Upper lobe of left lung (tissue), 6 donors: Measurements from ENCODE around the gene MMP1. TPM values are rescaled to one million over a fixed set of nuclear protein-coding genes. Genes with fewer than 3 reads are reported as not detected.
"Not testable (repeated sequence)": the region's sequence is repeated elsewhere in the genome, so short reads cannot be mapped to it uniquely, and the experiment has no call there.

Experiments used
- ATAC-seq, 2 donors: fragments of 200-7000 bp; cut with Tn5 transposase; one replicate each; pipeline ENCODE4 v1.9.1; 2022; ENCODE audit warnings: mild to moderate bottlenecking in 2 of 2, moderate library complexity in 2 of 2; ENCODE audit not compliant: low FRiP score in 2 of 2
- DNase-seq, 2 donors: peaks; one replicate each; pipeline ENCODE4 v3.0.0-alpha.2; 2019 to 2020
- H3K27ac ChIP-seq, 4 donors: fragments of 200-600 bp; sonication (generic); one replicate each; pipeline ENCODE4 v1.5.1; 2016 to 2019
- H3K27me3 ChIP-seq, 4 donors: fragments of 200-600 bp; sonication (generic); one replicate each; pipeline ENCODE4 v1.5.1; 2017 to 2019
- H3K36me3 ChIP-seq, 4 donors: fragments of 200-600 bp; sonication (generic); one replicate each; pipeline ENCODE4 v1.5.1; 2016 to 2019
- H3K4me1 ChIP-seq, 4 donors: fragments of 200-600 bp; sonication (generic); one replicate each; pipeline ENCODE4 v1.5.1; 2018 to 2019
- H3K4me3 ChIP-seq, 4 donors: fragments of 200-600 bp; sonication (generic); one replicate each; pipeline ENCODE4 v1.5.1; 2017 to 2019; ENCODE audit warnings: mild to moderate bottlenecking in 2 of 4, moderate library complexity in 1 of 4
- H3K9me3 ChIP-seq, 4 donors: fragments of 200-600 bp; sonication (generic); one replicate each; pipeline ENCODE4 v1.5.1; 2018 to 2019
- EP300 ChIP-seq, 4 donors: sonication (generic); formaldehyde crosslinking; IDR thresholded peaks; one replicate each; pipeline ENCODE4 v1.5.1; 2017; ENCODE audit warnings: antibody characterized with exemption in 4 of 4, control low read depth in 2 of 4
- POLR2A ChIP-seq, 4 donors: fragments of 450-650 bp; IDR thresholded peaks; one replicate each; pipeline ENCODE4 v1.5.1; 2016 to 2017; ENCODE audit warnings: antibody characterized with exemption in 4 of 4, mild to moderate bottlenecking in 2 of 4
- POLR2AphosphoS5 ChIP-seq, 2 donors: sonication (generic); formaldehyde crosslinking; IDR thresholded peaks; one replicate each; pipeline ENCODE4 v1.5.1; 2017; ENCODE audit warnings: antibody characterized with exemption in 2 of 2
- WGBS, 2 donors: methylation state at CpG; one replicate each; pipeline ENCODE4 v1.1.5; 2017 to 2018; 5-methylcytosine and 5-hydroxymethylcytosine counted together
- total RNA-seq, 6 donors: library from RNA; depleted of rRNA in 4 of 6; stranded (reverse); fragments of >200 nt in 4 of 6; gene quantifications; one replicate each; pipeline versions ENCODE4 v1.1.0 to v1.2.1, GENCODE V29; 2016 to 2021
- TF ChIP-seq, protein P1 (sequence below), 6 experiments: fragments of 450-650 bp in 4 of 6; fragments of 200-600 bp in 2 of 6; sonication (generic) in 2 of 6; IDR thresholded peaks; one replicate each; pipeline ENCODE4 v1.5.1; 2016 to 2019; ENCODE audit warnings: antibody characterized with exemption in 6 of 6
- donor health status: DM: no; HTN: no; CAD: no; lungs with moderate emphysema.
- donor health status: DM: no; HTN: yes; CAD: no; lungs with severe emphysema.

The MMP1 gene
- total RNA-seq, 6 donors from 2014 or later, result 0.29 to 10.7 (median 1.1) TPM; not detected in 2

GRCh38 chr11:102760344-102761035 is 37.5 kb downstream of the MMP1 start:
- Histone ChIP-seq H3K27me3 (no peaks in the 10 kb centered on the region), H3K4me3 (no peak overlapping the region), H3K9me3 (no peaks in the 10 kb centered on the region), H3K4me1 (peaks cover 0 to 17% (median 5%) of the 10 kb centered on the region in 4 donors), H3K27ac (no peak overlapping the region), H3K36me3 (no peaks in the 10 kb centered on the region)
- ATAC-seq, result peak in 1 of 2 donors; percentile 82
- 38 to 44% methylated on average over 4 of the region's 4 CpGs for WGBS, 2 donors
- DNase-seq, result no peak
- TF ChIP-seq POLR2AphosphoS5 (IDR thresholded peaks at IDR 0.05), result peak in 1 of 2 donors; percentile 80
- no peak for TF ChIP-seq POLR2A (IDR thresholded peaks at IDR 0.05)
- peak in 1 of 4 donors; percentile 70 for TF ChIP-seq EP300 (IDR thresholded peaks at IDR 0.05)

DNA sequence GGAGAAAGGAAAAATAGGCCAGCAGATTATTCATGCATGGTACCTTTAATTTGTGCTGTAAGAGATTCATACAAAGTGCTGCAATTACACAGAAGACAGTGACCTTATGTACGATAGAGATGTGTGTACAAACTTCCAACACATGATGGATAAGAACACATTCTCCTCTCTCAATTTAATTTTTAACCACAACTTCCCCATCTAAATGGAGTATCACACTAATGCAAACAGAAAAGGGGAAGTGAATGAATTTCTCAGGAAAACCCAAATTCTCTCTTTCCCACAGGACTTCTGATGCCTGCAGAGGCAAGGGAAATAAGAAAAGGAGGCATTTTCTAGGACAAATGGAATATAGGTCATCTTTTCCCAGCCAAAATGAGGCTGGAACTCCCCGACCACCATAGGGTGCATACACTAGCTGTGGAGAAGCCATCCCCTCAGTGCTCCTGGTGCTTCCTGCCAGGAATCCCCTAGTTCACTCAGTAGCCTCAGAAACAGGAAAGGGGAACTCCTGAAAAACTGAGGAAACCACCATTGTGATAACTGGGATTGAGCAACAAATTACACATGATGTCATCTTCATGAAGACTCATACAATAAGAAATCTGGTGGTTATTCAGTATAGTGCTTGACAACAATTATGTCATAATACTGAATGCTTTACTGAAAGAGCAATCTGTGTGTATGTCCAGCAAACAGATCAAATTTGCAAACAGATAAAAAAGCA is 40.0 kb downstream of the MMP1 start:
- no peaks in the 10 kb centered on the region for H3K9me3 ChIP-seq
- peaks cover 0 to 17% (median 5%) of the 10 kb centered on the region in 4 donors for H3K4me1 ChIP-seq
- H3K27ac ChIP-seq, result no peak overlapping the region
- H3K27me3 ChIP-seq, result no peaks in the 10 kb centered on the region
- no peak overlapping the region for H3K4me3 ChIP-seq
- H3K36me3 ChIP-seq, result no peaks in the 10 kb centered on the region
- DNase-seq (no peak), ATAC-seq (peak in 1 of 2 donors; percentile 54)
- TF ChIP-seq POLR2AphosphoS5 (IDR thresholded peaks at IDR 0.05) (peak in 1 of 2 donors; percentile 27), EP300 (IDR thresholded peaks at IDR 0.05) (no peak)
- WGBS, 2 donors, result 33 to 54% methylated on average over 2 of the region's 2 CpGs

DNA sequence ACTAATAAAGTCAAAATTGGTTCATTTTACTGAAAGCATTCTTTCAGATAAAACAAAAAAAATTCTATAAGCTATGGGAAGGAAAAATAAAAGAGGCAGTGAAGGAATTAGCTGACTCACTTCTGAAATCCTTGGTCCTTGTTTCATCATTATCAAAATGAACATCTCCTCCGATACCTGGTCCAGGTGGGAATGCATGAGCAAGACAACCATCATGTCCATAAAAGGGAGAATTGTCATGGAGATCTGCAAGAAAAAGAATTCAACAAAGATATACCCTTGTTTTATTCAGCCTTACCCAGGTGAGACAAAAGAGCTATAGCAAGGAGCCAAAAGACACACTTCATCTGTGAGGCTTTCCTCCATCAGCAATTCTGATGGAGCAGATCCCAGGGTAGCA is 44.7 kb downstream of the MMP1 start:
- TF ChIP-seq, protein P1, sequence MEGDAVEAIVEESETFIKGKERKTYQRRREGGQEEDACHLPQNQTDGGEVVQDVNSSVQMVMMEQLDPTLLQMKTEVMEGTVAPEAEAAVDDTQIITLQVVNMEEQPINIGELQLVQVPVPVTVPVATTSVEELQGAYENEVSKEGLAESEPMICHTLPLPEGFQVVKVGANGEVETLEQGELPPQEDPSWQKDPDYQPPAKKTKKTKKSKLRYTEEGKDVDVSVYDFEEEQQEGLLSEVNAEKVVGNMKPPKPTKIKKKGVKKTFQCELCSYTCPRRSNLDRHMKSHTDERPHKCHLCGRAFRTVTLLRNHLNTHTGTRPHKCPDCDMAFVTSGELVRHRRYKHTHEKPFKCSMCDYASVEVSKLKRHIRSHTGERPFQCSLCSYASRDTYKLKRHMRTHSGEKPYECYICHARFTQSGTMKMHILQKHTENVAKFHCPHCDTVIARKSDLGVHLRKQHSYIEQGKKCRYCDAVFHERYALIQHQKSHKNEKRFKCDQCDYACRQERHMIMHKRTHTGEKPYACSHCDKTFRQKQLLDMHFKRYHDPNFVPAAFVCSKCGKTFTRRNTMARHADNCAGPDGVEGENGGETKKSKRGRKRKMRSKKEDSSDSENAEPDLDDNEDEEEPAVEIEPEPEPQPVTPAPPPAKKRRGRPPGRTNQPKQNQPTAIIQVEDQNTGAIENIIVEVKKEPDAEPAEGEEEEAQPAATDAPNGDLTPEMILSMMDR (IDR thresholded peaks at IDR 0.05), result no peak
- no peak for TF ChIP-seq POLR2A (IDR thresholded peaks at IDR 0.05)
- no peak for TF ChIP-seq POLR2AphosphoS5 (IDR thresholded peaks at IDR 0.05)
- no peak for TF ChIP-seq EP300 (IDR thresholded peaks at IDR 0.05)
- DNase-seq (no peak), ATAC-seq (no peak)
- Histone ChIP-seq H3K9me3 (no peaks in the 10 kb centered on the region), H3K27me3 (no peaks in the 10 kb centered on the region), H3K4me1 (peaks cover 0 to 4% (median 1%) of the 10 kb centered on the region in 4 donors), H3K4me3 (no peak overlapping the region), H3K36me3 (no peaks in the 10 kb centered on the region), H3K27ac (no peak overlapping the region)
- 95 to 96% methylated on average over 1 of the region's 1 CpG for WGBS, 2 donors

- TF ChIP-seq POLR2A (IDR thresholded peaks at IDR 0.05) (no peak), POLR2AphosphoS5 (IDR thresholded peaks at IDR 0.05) (no peak), EP300 (IDR thresholded peaks at IDR 0.05) (no peak)
- TF ChIP-seq, protein P1 (IDR thresholded peaks at IDR 0.05), result no peak
- DNase-seq (no peak), ATAC-seq (no peak)
- Histone ChIP-seq H3K4me3 (no peak overlapping the region), H3K27ac (no peak overlapping the region), H3K27me3 (no peaks in the 10 kb centered on the region), H3K9me3 (no peaks in the 10 kb centered on the region), H3K36me3 (no peaks in the 10 kb centered on the region), H3K4me1 (no peaks in the 10 kb centered on the region)
Measured at GRCh38 chr11:102751673-102752072, 46.3 kb downstream of the MMP1 start.

DNA sequence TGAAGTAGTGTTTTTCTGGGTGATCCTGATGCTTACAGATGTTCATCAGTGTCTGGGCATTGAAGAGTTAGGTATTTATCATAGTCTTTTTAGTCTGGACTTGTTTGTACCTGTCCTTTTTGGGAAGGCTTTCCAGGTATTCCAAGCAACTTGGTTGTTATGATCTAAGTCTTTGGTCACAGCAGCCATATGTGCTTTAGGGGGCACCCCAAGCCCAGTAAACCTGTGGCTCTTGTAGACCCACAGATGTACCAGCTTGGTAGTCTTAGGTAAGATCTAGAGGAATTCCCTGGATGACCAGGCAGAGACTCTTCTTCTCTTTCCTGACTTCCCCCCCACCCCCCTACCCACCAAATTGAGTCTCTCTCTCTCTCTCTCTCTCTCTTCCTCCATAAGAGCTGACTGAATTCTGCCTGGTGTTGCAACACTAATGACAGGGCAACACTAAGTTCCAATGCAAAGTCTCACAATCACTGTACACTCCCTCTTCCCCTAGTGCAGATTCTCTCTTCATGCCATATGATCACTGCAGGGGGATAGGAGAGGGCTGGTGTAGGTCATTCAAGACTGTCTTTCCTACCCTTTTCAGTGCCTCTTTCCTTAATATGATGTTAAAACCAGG is 48.7 kb downstream of the MMP1 start:
- ATAC-seq, result no peak
- TF ChIP-seq, protein P1 (IDR thresholded peaks at IDR 0.05), result no peak
- no peak for TF ChIP-seq EP300 (IDR thresholded peaks at IDR 0.05)
- no peak for TF ChIP-seq POLR2A (IDR thresholded peaks at IDR 0.05)
- no peak for TF ChIP-seq POLR2AphosphoS5 (IDR thresholded peaks at IDR 0.05)
- Histone ChIP-seq H3K4me1 (no peaks in the 10 kb centered on the region), H3K4me3 (no peak overlapping the region), H3K9me3 (no peaks in the 10 kb centered on the region), H3K27me3 (no peaks in the 10 kb centered on the region), H3K27ac (no peak overlapping the region), H3K36me3 (no peaks in the 10 kb centered on the region)
- DNase-seq, result no peak

DNA sequence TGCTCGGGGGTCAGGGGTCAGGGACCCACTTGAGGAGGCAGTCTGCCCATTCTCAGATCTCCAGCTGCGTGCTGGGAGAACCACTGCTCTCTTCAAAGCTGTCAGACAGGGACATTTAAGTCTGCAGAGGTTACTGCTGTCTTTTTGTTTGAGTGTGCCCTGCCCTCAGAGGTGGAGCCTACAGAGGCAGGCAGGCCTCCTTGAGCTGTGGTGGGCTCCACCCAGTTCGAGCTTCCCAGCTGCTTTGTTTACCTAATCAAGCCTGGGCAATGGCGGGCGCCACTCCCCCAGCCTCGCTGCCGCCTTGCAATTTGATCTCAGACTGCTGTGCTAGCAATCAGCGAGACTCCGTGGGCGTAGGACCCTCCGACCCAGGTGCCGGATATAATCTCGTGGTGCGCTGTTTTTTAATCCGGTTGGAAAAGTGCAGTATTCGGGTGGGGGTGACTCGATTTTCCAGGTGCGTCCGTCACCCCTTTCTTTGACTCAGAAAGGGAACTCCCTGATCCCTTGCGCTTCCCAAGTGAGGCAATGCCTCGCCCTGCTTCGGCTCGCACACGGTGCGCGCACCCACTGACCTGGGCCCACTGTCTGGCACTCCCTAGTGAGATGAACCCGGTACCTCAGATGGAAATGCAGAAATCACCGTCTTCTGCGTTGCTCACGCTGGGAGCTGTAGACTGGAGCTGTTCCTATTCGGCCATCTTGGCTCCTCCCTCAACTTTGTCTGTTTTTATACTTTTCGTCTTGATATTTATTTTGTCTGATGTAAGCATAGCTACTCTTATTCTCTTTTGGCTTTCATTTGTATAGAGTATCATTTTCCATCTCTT is 51.0 kb downstream of the MMP1 start:
- H3K9me3 ChIP-seq, H3K36me3 ChIP-seq, ATAC-seq, H3K27ac ChIP-seq, H3K4me3 ChIP-seq, H3K27me3 ChIP-seq, H3K4me1 ChIP-seq: not testable (repeated sequence)
- peak in 1 of 2 donors; percentile 39 for DNase-seq
- 83 to 88% methylated on average over 29 to 32 of the region's 32 CpGs for WGBS, 2 donors
